GM18508 (cell line): ENCODE results near the gene DDR2.

Experiments
- ATAC-seq: cut with Tn5 transposase; IDR thresholded peaks from one replicate; pipeline ENCODE4 v1.9.1; 2021; ENCODE audit warnings: moderate number of reproducible peaks; ENCODE audit not compliant: insufficient read depth, unreplicated experiment

The DDR2 gene

GRCh38 chr1:162627662-162628296 is 4.5 kb upstream of the DDR2 start:
- ATAC-seq = no peak

GRCh38 chr1:162629077-162629627 is 3.1 kb upstream of the DDR2 start:
- no peak for ATAC-seq

- ATAC-seq = no peak
Observed at GRCh38 chr1:162629651-162630050, 2.6 kb upstream of the DDR2 start.

- ATAC-seq = no peak
Observed at GRCh38 chr1:162631546-162632191, 595 bp upstream of the DDR2 start.

- ATAC-seq = no peak
Observed at GRCh38 chr1:162632698-162633080, 425 bp downstream of the DDR2 start.

- peak; percentile 57 for ATAC-seq
Observed at GRCh38 chr1:162633081-162633762, 958 bp downstream of the DDR2 start.

GRCh38 chr1:162635418-162635817 is 3.2 kb downstream of the DDR2 start:
- no peak for ATAC-seq

GRCh38 chr1:162639718-162640117 is 7.5 kb downstream of the DDR2 start:
- no peak for ATAC-seq

- ATAC-seq = no peak
Observed at GRCh38 chr1:162641114-162641513, 8.8 kb downstream of the DDR2 start.

- ATAC-seq = no peak
Observed at GRCh38 chr1:162644986-162645314, 12.7 kb downstream of the DDR2 start.

GRCh38 chr1:162645666-162646065 is 13.4 kb downstream of the DDR2 start:
- no peak for ATAC-seq

GRCh38 chr1:162649583-162649982 is 17.3 kb downstream of the DDR2 start:
- no peak for ATAC-seq

GRCh38 chr1:162654915-162655620 is 22.8 kb downstream of the DDR2 start:
- no peak for ATAC-seq

- ATAC-seq = no peak
Observed at GRCh38 chr1:162656266-162656665, 24.0 kb downstream of the DDR2 start.

- no peak for ATAC-seq
Observed at GRCh38 chr1:162660574-162660973, 28.3 kb downstream of the DDR2 start.

- no peak for ATAC-seq
Observed at GRCh38 chr1:162661336-162661735, 29.1 kb downstream of the DDR2 start.

GRCh38 chr1:162662013-162662412 is 29.7 kb downstream of the DDR2 start:
- no peak for ATAC-seq

- ATAC-seq = no peak
Observed at GRCh38 chr1:162663086-162663485, 30.8 kb downstream of the DDR2 start.

GRCh38 chr1:162663589-162664106 is 31.4 kb downstream of the DDR2 start:
- no peak for ATAC-seq

- ATAC-seq = no peak
Observed at GRCh38 chr1:162666006-162666645, 33.9 kb downstream of the DDR2 start.
